Heart right ventricle (tissue), 16 donors: Measurements from ENCODE around the gene RHCG. TPM values are rescaled to one million over a fixed set of nuclear protein-coding genes. Genes with fewer than 3 reads are reported as not detected.

Experiments
- ATAC-seq, 8 donors: fragments of 200-7000 bp; cut with Tn5 transposase; one replicate each; pipeline ENCODE4 v1.9.1; 2020; ENCODE audit warnings: mild to moderate bottlenecking in 8 of 8, moderate library complexity in 8 of 8, moderate number of reproducible peaks in 1 of 8
- DNase-seq, 2 donors: peaks; one replicate each; pipeline ENCODE4 v3.0.0-alpha.2; 2020
- H3K27ac ChIP-seq, 10 donors: fragments of 200-600 bp; sonication (generic) in 2 of 10; one replicate each; pipeline versions ENCODE4 v1.5.0 to v1.8.0; 2020 to 2022; ENCODE audit warnings: mild to moderate bottlenecking in 3 of 10
- H3K27me3 ChIP-seq, 7 donors: fragments of 200-600 bp; one replicate each; pipeline ENCODE4 v1.8.0; 2021 to 2022; ENCODE audit warnings: mild to moderate bottlenecking in 2 of 7
- H3K36me3 ChIP-seq, 9 donors: fragments of 200-600 bp; sonication (generic) in 1 of 9; one replicate each; pipeline versions ENCODE4 v1.5.0 to v1.8.0; 2020 to 2022; ENCODE audit warnings: mild to moderate bottlenecking in 2 of 9
- H3K4me1 ChIP-seq, 9 donors: fragments of 200-600 bp; sonication (generic) in 1 of 9; one replicate each; pipeline versions ENCODE4 v1.5.0 to v1.8.0; 2020 to 2022; ENCODE audit warnings: mild to moderate bottlenecking in 4 of 9
- H3K4me3 ChIP-seq, 10 donors: fragments of 200-600 bp; sonication (generic) in 2 of 10; one replicate each; pipeline versions ENCODE4 v1.5.0 to v1.8.0; 2020 to 2022; ENCODE audit warnings: mild to moderate bottlenecking in 7 of 10, moderate library complexity in 2 of 10
- H3K9me3 ChIP-seq, 11 donors: fragments of 200-600 bp in 10 of 11; sonication (generic) in 2 of 11; one replicate each; pipeline versions ENCODE4 v1.5.0 to v1.8.0; 2013 to 2022; ENCODE audit warnings: mild to moderate bottlenecking in 2 of 11, control low read depth in 1 of 11, moderate library complexity in 1 of 11
- CTCF ChIP-seq, 9 donors: fragments of 200-600 bp; sonication (generic) in 2 of 9; IDR thresholded peaks; one replicate each; pipeline versions ENCODE4 v1.5.0 to v1.8.0; 2021 to 2022; ENCODE audit warnings: antibody characterized with exemption in 9 of 9, mild to moderate bottlenecking in 5 of 9, moderate library complexity in 1 of 9
- WGBS, 2 donors: extraction: QIAGEN DNeasy Blood & Tissue Kit; methylation state at CpG; one replicate each; pipeline ENCODE4 v1.1.7; 2013; ENCODE audit warnings: inconsistent platforms in 1 of 2; 5-methylcytosine and 5-hydroxymethylcytosine counted together
- intact Hi-C, 10 donors: fragments of 100-400 bp; cut with DNase I; formaldehyde crosslinking; loops; one replicate each; pipeline versions ENCODE4 v1.11.1 to v1.14.2; 2022
- polyA plus RNA-seq, 2 donors: library from polyadenylated mRNA; stranded (reverse); fragments of 200-250 nt; gene quantifications; one replicate each; pipeline ENCODE4 v1.2.3, GENCODE V29; 2013
- total RNA-seq, 10 donors: library from RNA; stranded (reverse); fragmentation: NEBNext Ultra II Directional in 3 of 10; extraction: Animal tissue kit (Norgen Biotek cat#: 25700) in 3 of 10; gene quantifications; one replicate each; pipeline versions ENCODE4 v1.2.1 to v1.2.4, GENCODE V29; 2021 to 2023
- donor health status: Arrhythmogenic right ventricular cardiomyopathy.
- donor health status: ischemic (EF 13 %, LVEDD 7.1; RV severe dilation, severe dysfunction).
- donor health status: healthy with polysubstance abuse.
- donor health status: DM: no; HTN: yes; CAD: no.
- donor health status: DM: no; HTN: no; CAD: no.
- donor health status: ischemic (EF 25% LVEDD 6.9; RV normal size, moderate dysfunction).
- donor health status: ischemic (EF 25% LVEDD 5.7; RV mildly dilated, moderate dysfunction).
- donor health status: healthy.
- donor health status: DM: yes; HTN: yes; CAD: no.
- donor health status: Ischemic cardiomyopathy.
- donor health status: ischemic (EF 35%, LVEDD 5.7; RV mildly dilated, moderate dysfunction).
- donor health status: nonischemic (EF 11% LVEDD 7.7; RV severe dilation, severe dysfunction).
- donor health status: DM: yes; HTN: yes; CAD: no.
- donor health status: PGD.
- donor health status: ischemic (EF 29% LVEDD 5.4; RV normal size, mild dysfunction).
- donor health status: nonischemic (EF 23%, LVEDD 6.1; RV moderate dilation, normal function).

The RHCG gene
- total and polyA plus RNA-seq, 12 donors = 0.32 to 1.9 (median 0.83) TPM; not detected in 6

GRCh38 chr15:89502867-89503595 is 6.6 kb upstream of the RHCG start:
- 71 to 73% methylated on average over 7 of the region's 7 CpGs for WGBS, 2 donors
- TF ChIP-seq CTCF (IDR thresholded peaks at IDR 0.05) = no peak
- no peak for ATAC-seq

GRCh38 chr15:89501646-89502045 is 5.3 kb upstream of the RHCG start:
- H3K27ac ChIP-seq = no peak overlapping the region
- H3K36me3 ChIP-seq = no peaks in the 10 kb centered on the region
- H3K27me3 ChIP-seq = peaks cover 0 to 49% (median 32%) of the 10 kb centered on the region in 7 donors
- H3K4me1 ChIP-seq = peaks cover 0 to 2% (median 0%) of the 10 kb centered on the region in 9 donors
- intact Hi-C loops = no loop called here
- H3K9me3 ChIP-seq = no peaks in the 10 kb centered on the region
- TF ChIP-seq CTCF (IDR thresholded peaks at IDR 0.05) = no peak
- DNase-seq = no peak
- no peak overlapping the region for H3K4me3 ChIP-seq
- WGBS, 2 donors = 87 to 93% methylated on average over 5 of the region's 5 CpGs
- no peak for ATAC-seq

More at GRCh38 chr15:89502867-89503595, 6.6 kb upstream of the RHCG start:
- no peaks in the 10 kb centered on the region for H3K9me3 ChIP-seq
- no peaks in the 10 kb centered on the region for H3K4me1 ChIP-seq
- intact Hi-C loops = no loop called here
- H3K27me3 ChIP-seq = peaks cover 0 to 35% (median 23%) of the 10 kb centered on the region in 7 donors
- no peak for DNase-seq
- H3K4me3 ChIP-seq = no peak overlapping the region
- H3K36me3 ChIP-seq = no peaks in the 10 kb centered on the region
- no peak overlapping the region for H3K27ac ChIP-seq

GRCh38 chr15:89500397-89501270 is 4.3 kb upstream of the RHCG start:
- Histone ChIP-seq H3K4me3 (no peak overlapping the region), H3K9me3 (no peaks in the 10 kb centered on the region), H3K4me1 (peaks cover 0 to 9% (median 3%) of the 10 kb centered on the region in 9 donors), H3K27ac (no peak overlapping the region), H3K27me3 (peaks cover 0 to 59% (median 42%) of the 10 kb centered on the region in 7 donors), H3K36me3 (no peaks in the 10 kb centered on the region)
- intact Hi-C loops = no loop called here
- ATAC-seq (no peak), DNase-seq (no peak)
- 76 to 80% methylated on average over 10 of the region's 10 CpGs for WGBS, 2 donors
- TF ChIP-seq CTCF (IDR thresholded peaks at IDR 0.05) = peak in 1 of 9 donors; percentile 19

- no peak overlapping the region for H3K4me3 ChIP-seq
- no peak for ATAC-seq
- H3K36me3 ChIP-seq = no peaks in the 10 kb centered on the region
- no peaks in the 10 kb centered on the region for H3K9me3 ChIP-seq
- H3K4me1 ChIP-seq = peaks cover 0 to 9% (median 3%) of the 10 kb centered on the region in 9 donors
- TF ChIP-seq CTCF (IDR thresholded peaks at IDR 0.05) = no peak
- DNase-seq = no peak
- intact Hi-C loops = no loop called here
- H3K27ac ChIP-seq = no peak overlapping the region
- 80% methylated on average over 8 of the region's 8 CpGs for WGBS, 2 donors
- H3K27me3 ChIP-seq = peaks cover 0 to 68% (median 53%) of the 10 kb centered on the region in 7 donors
These were observed 2.8 kb upstream of the RHCG start for GRCh38 chr15:89499156-89499555.
